NCI-H510A treated with DMSO at 0.1 percent for 48 hours (cell line): Measurements from ENCODE around the gene RAMP3.
"Not testable (repeated sequence)": the region's sequence is repeated elsewhere in the genome, so short reads cannot be mapped to it uniquely, and the experiment has no call there.

Experiments used
- DNase-seq: peaks from one replicate; lab custom pipeline; 2025; lab: John Stamatoyannopoulos, UW

Gene RAMP3

GRCh38 chr7:45132708-45133320 lies 24.8 kb upstream of the RAMP3 start:
- no peak for DNase-seq

- no peak for DNase-seq
These were observed 24.2 kb upstream of the RAMP3 start for GRCh38 chr7:45133352-45133751.

GRCh38 chr7:45133877-45134276 lies 23.7 kb upstream of the RAMP3 start:
- DNase-seq, result no peak

GRCh38 chr7:45136106-45137060 lies 21.2 kb upstream of the RAMP3 start:
- peak; percentile 67 for DNase-seq

- DNase-seq, result no peak
These were observed 18.9 kb upstream of the RAMP3 start for GRCh38 chr7:45138433-45139267.

- no peak for DNase-seq
These were observed 16.8 kb upstream of the RAMP3 start for GRCh38 chr7:45140827-45141226.

GRCh38 chr7:45143616-45144015 lies 14.0 kb upstream of the RAMP3 start:
- no peak for DNase-seq

GRCh38 chr7:45145881-45146280 lies 11.7 kb upstream of the RAMP3 start:
- DNase-seq, result no peak

- no peak for DNase-seq
These were observed 10.8 kb upstream of the RAMP3 start for GRCh38 chr7:45146531-45147379.

GRCh38 chr7:45147858-45148652 lies 9.5 kb upstream of the RAMP3 start:
- DNase-seq, result no peak

GRCh38 chr7:45148653-45148973 lies 9.0 kb upstream of the RAMP3 start:
- no peak for DNase-seq

GRCh38 chr7:45149606-45150005 lies 8.0 kb upstream of the RAMP3 start:
- DNase-seq, result no peak

GRCh38 chr7:45150199-45150598 lies 7.4 kb upstream of the RAMP3 start:
- no peak for DNase-seq

GRCh38 chr7:45151131-45151684 lies 6.4 kb upstream of the RAMP3 start:
- no peak for DNase-seq

GRCh38 chr7:45151967-45152366 lies 5.6 kb upstream of the RAMP3 start:
- no peak for DNase-seq

- DNase-seq, result no peak
These were observed 4.4 kb upstream of the RAMP3 start for GRCh38 chr7:45153233-45153632.

GRCh38 chr7:45153861-45154260 lies 3.7 kb upstream of the RAMP3 start:
- DNase-seq, result not testable (repeated sequence)

- DNase-seq, result no peak
These were observed 2.2 kb upstream of the RAMP3 start for GRCh38 chr7:45155357-45155900.

- DNase-seq, result no peak
These were observed 1.6 kb upstream of the RAMP3 start for GRCh38 chr7:45155941-45156340.
